HG03460 (cell line): Measurements from ENCODE around the gene FREM2.

Experiments used
- ATAC-seq: cut with Tn5 transposase; IDR thresholded peaks from one replicate; pipeline ENCODE4 v1.9.1; 2021; ENCODE audit not compliant: unreplicated experiment

Gene FREM2

GRCh38 chr13:38883783-38884182, 196.9 kb downstream of the FREM2 start:
- ATAC-seq, result no peak

- ATAC-seq, result no peak
These were observed 201.4 kb downstream of the FREM2 start for GRCh38 chr13:38888309-38888708.

- ATAC-seq, result no peak
These were observed 208.2 kb downstream of the FREM2 start for GRCh38 chr13:38895075-38895474.

GRCh38 chr13:38897521-38897920, 210.6 kb downstream of the FREM2 start:
- no peak for ATAC-seq

- no peak for ATAC-seq
These were observed 211.6 kb downstream of the FREM2 start for GRCh38 chr13:38898481-38898880.

- no peak for ATAC-seq
These were observed 212.7 kb downstream of the FREM2 start for GRCh38 chr13:38899571-38899970.

DNA sequence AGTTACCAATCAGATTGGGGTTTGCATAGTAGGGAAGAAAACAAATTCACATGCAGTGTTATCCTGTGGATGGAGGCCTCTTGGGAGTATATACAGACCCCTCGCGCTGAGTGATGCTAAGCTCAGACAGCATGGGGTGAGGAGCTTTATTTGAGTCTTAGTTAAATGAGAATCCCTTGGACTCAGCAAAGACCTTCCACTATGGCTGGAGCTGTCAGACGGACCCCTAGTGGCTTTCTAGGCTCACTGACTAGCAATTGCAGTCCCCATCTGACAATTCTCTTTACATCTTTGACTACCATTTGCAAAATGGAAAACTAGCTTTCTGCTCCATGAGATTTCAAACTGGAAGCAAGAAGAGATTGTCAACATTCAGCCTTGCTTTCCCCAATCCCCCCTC, 213.3 kb downstream of the FREM2 start:
- ATAC-seq, result no peak

DNA sequence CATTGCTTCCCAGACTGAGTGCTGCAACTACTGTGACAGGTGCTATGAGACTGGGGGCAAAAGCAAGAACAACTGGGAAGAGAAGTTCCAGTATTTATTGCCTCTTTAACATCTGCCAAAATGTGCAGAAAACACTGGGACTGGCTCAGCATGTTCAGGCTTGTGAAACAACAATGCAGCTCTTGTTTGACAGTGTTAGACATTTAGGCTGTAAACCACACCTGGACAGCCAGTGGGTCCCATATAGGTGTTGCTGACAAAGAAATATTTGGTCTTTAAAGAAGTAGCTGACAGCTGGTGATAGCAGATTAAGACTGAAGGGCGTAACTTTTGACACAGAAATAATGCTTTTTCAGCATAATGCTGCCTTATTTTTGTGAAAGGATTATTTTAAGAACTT, 215.7 kb downstream of the FREM2 start:
- no peak for ATAC-seq

DNA sequence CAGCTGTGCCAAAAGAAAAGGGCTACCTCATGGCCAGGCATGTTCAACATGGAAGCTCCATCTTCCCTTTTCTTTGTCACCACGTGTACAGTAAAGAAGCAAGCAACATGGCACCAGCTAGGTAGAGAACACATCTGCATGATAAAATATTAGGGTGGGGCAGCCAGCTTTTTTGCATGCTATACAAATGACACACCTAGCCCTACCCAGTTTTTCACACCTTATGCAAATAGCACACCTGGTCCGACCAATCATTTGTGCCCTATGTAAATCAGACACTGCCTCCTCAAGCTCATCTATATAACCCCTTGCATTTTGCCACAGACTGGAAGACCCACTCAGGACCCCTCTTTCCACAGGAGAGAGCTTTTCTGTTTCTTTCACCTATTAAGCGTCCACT, 218.2 kb downstream of the FREM2 start:
- ATAC-seq, result no peak

DNA sequence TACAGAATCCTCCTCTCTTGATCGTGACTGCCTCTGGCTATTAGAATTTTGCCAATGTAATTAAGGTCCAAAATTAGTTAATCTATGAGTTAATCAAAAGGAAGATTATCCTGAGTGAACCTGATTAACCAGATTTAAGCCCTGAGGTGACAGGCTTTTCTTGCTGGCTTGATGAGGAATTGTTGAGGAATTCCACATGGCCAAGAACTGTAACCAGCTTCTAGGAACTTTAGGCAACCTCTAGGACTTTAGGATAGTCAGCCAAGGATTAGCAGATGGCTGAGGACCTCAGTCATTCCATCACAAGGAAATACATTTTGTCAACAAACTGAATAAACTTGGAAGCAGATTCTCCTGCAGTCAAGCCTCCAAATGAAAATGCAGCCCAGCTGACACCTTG, 219.0 kb downstream of the FREM2 start:
- ATAC-seq, result no peak

GRCh38 chr13:38908574-38908973, 221.7 kb downstream of the FREM2 start:
- no peak for ATAC-seq

GRCh38 chr13:38914070-38914469, 227.2 kb downstream of the FREM2 start:
- no peak for ATAC-seq

GRCh38 chr13:38921081-38921480, 234.2 kb downstream of the FREM2 start:
- no peak for ATAC-seq

GRCh38 chr13:38922170-38922569, 235.3 kb downstream of the FREM2 start:
- ATAC-seq, result no peak

- no peak for ATAC-seq
These were observed 246.9 kb downstream of the FREM2 start for GRCh38 chr13:38933786-38934185.
